GM19455 (cell line): ENCODE results near the gene ZBTB26.
"Not testable (repeated sequence)": the region's sequence is repeated elsewhere in the genome, so short reads cannot be mapped to it uniquely, and the experiment has no call there.

ENCODE experiments used
- ATAC-seq: cut with Tn5 transposase; IDR thresholded peaks from one replicate; pipeline ENCODE4 v1.9.1; 2021; ENCODE audit not compliant: unreplicated experiment

The ZBTB26 gene

DNA sequence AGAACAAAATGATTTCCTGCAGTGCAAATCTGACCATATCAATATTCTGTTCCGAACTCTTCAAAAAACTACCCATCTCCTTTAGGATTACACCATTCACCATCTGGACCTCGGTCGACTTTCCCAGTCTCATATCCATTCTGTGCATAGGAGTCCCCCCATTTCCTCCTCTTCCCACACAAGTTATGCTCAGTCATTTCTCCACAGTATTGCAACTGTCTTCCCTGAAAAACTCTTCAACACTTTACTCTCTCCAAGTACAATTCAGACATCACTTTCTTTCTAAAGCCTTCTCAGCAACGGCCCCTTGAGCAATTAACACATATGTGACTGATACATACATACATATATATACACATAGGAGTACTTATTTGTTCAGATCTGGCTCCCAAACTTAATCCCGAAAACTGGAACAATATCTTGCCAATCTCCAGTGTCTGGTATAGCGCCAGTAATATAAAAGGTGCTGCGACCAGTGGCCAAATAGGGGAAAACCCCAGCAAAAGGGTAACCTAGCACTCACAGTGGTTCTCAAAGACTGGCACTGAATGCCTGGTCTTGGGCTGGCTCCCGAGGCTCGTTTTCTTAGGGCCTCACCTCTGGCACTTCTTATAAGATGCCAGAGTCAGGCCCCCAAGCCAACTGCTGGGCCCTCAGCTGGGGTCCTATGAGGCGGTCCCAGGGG, 629 bp downstream of the ZBTB26 start:
- peak; percentile 22 for ATAC-seq

DNA sequence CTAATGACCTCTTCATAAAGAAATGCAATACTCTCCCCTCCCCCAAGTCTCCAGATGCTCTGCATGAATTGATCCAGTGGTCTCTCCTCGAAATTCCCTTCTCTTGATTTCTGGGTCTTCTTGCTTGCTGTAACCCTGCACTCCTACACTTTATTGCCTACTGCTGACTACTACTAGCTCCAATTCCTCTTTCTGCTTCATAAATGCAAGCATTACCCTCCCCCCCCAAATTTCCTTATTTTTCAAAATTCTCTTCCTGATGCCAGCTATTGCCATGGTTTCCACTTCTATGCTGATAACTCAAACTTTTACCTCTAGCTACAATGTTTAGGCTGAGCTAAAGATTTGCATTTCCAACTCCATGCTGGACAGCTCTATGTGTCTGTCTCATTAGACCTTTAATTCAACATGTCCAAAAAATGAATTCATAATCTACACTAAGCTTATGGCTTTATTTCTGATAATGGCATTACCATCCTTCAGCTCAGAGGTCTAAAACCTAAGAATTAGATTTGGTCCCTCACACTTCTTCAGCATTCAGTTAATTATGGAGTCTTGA, 1.4 kb downstream of the ZBTB26 start:
- no peak for ATAC-seq

DNA sequence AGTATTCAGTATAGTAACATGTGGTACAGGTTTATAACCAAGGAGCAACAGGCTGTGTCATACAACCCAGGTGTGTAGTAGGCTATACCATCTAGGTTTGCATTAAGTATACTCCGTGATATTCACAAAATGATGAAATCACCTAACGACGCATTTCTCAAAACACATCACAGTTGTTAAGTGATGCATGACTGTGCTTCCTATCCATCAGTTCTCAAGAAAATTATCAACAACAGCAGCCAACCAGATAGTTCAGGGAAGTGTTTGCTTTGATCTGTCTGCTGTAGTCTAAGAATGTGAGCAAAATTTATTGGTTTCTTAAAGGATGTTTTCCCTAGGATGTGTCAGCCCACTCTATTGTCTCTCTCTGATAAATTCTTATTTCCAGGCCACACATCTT, 7.4 kb downstream of the ZBTB26 start:
- ATAC-seq: no peak

DNA sequence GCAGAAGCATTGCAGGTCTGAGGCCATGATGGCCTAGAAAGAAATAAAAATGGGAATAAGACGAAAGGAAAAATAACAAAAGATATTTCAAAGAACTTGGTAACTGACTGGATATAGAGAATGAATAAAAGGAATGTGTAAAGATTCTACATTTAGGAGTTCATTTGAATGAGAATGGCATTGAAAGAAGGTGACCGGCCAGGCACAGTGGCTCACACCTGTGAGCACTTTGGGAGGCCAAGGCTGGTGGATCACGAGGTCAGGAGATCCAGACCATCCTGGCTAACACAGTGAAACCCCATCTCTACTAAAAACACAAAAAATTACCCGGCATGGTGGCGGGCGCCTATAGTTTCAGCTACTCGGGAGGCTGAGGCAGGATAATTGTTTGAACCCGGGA, 8.6 kb downstream of the ZBTB26 start:
- no peak for ATAC-seq

DNA sequence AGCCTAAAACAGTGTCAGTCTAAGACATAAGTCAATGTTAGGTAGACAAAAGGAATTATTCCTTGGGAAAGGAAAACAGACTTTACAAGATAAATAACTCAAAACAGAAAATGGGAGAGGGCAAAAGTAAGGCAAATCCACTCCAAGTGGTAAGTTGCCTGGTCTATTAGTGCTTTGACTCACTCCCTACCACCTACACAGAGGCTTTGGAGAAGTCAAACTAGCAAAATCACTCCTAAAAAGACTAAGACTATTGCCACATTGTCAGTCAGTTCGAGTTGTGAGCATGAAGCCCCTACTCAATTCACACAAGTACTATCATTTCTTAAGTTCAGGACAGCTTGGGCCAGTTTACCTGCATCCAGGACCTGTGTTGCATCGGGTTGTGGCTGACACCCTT, 13.0 kb downstream of the ZBTB26 start:
- ATAC-seq: no peak

DNA sequence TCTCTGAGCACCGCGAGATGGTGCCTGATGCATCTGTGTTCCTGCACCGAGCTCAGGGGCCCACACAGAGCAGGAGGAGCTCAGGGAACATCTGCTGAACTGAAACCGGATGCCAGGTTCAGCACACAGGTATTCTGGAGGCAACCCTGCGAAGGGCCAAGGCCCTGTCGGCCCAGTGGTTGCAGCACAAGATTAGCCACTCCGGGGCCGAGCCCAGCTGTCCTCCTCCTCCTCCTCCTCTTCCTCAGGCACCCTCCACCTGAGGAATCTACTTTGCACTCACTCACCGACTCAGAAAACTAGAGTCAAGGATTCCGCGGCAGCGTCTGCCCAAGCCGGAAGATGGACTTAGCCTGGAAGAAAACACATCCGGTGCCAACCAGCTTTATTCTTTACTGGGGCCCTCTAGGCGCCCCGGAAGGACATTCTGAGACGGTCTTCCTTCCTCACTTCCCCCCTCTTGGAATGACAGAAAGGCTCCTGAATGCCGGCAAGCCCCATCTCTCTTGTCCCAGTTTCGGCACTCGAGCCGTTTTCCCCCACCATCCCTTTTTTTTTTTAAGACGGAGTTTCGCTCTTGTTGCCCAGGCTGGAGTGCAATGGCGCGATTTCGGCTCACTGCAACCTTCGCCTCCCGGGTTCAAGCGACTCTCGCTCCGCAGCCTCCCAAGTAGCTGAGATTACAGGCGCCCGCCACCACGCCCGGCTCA, 18.2 kb downstream of the ZBTB26 start, which contains the start of gene ZBTB6:
Gene ZBTB6, minus strand, starts transcription at position 360 of the 710 bp plus-strand sequence. CDS start 1,251 bp downstream, outside the sequence.
- peak; percentile 95 for ATAC-seq

DNA sequence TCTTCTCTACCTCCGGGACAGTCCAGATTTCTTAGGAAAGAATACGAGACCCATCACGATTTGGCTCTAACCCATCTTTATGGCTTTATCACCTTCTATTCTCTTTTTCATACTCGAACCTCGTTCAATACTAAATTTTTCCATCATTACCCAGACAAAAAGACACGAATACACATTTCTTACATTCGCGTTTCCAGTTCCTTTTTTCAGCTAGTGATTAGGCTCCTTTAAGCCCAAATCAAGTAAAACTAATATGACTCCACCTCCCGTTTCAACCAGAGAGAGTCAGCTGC, 18.7 kb downstream of the ZBTB26 start:
- no peak for ATAC-seq

DNA sequence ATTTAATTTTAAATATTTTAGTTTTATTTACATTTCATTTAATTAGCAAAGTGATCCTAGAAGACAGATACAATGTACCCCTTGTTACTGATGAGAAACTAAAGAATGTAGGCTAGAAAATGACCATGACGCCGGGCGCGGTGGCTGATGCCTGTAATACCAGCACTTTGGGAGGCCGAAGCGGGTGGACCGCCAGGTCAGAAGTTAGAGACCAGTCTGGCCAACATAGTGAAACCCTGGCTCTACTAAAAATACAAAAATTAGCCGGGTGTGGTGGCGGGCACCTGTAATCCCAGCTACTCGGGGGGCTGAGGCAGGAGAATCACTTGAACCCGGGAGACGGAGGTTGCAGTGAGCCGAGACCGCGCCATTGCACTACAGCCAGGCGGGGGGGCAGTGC, 25.2 kb downstream of the ZBTB26 start:
- ATAC-seq: not testable (repeated sequence)

DNA sequence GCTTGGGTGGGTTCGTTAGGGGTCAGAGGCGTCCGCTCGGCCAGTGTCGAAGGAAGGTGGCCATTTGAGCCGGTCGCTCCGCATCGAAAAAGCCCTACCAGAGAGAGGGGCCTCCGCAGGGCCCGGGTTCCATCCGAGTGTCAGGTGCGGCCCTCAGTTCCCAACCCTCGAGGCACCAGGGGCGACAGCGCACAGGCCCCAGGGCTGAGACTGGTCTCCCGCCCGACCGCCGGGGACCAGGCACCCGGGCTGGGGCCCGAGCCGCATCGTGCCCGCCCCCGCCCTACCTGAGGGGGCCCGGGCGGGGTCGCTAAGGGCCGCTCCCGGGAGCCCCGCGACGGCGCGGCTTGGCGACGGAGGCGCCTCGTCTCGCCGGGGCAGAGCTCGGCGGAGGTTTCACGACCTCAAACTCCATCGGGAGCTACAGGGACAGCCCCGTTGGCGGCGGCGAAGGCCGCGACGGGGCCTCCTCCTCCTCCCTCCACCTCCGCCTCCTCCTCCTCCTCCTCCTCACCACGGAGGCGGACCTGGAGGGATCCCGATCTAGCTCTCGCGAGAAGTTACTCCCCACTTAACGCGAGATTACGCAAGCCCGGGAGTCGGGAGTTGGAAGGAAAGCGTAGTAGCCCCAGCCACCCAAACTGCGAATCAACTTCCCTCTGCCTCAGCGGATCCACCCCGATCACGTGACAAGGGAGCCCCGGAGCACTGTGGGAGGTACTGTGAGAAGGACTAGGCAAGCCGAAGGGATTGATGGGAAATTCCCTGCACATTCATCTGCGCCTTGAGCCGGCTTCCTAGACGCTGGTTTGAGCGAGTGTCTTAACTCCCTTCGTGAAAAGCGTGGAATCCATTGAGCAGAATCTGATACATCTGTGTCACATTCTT, 26.2 kb downstream of the ZBTB26 start, which contains the start of gene RC3H2:
Gene RC3H2, minus strand, starts transcription at position 537 of the 888 bp plus-strand sequence. CDS start 7,850 bp downstream, outside the sequence.
- peak; percentile 80 for ATAC-seq

DNA sequence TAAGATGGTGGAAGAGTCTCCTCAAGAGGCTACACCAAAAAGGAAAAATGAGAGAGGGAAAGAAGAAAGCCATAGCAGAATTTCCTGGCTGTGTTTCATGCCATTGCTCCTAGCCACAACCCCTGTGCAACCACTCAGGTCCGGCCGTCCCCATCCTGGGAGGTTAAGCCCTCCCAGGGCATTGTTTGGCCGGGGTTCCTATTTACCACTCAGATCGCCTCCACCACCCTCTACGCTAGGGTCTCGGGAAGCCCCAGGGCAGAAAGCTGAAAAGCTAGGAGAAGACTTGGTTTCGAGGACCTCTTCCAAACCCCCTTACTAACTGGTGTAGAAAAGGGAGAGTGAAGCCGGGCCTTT, 26.9 kb downstream of the ZBTB26 start:
- ATAC-seq: peak; percentile 23

DNA sequence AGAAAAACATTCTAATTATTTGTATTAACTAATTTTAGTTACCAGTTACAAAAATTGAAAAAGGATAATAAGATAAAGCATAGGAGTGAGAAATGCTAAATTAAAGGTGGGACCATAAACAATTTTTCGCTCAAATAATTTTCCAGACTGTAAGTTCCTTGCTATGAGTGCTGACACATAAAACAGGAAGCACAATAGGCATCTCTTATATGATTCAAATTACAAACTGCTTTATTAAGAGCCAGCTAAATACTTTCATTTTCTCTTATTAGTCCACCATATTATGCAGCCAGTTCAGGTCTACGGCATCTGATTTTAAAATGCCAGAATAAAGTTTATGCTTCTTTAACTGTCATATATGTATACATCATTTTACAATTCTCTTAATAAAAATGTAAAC, 30.5 kb downstream of the ZBTB26 start:
- no peak for ATAC-seq

DNA sequence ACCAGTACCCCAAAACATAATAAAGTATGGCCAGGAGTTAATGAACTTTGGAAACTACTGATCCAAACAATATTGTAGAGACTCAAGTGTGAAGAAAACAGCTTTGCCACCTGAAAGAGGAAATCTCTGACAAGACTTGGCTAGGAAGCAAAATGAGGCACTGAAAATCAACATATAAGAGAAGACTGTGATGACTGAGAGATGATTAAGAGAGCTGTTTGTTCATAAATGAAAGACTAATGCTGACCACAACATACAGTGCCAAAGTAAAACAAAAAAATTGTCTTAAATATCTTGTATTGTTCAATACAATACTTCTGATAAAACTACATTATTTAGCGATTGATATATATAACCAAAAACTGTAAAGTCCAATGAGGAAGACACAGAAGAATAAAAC, 33.3 kb downstream of the ZBTB26 start:
- no peak for ATAC-seq

DNA sequence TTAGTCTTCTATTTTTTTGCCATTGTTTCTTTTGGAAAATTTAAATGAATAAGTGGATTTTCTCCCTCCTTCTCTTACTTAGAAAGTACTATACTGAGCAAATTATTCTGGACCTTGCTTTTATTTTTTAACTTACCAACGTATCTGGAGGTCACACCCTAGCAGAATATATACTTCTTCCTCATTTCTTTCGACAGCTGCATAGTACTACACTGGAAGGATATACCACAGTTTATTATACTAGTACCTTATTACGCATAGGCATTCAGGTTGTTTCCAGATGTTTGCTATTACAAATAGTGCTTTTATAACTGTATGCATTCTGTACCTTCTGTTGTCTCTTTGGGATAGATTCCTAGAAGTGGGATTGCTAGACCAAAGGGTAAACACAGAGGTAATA, 42.8 kb downstream of the ZBTB26 start:
- no peak for ATAC-seq

DNA sequence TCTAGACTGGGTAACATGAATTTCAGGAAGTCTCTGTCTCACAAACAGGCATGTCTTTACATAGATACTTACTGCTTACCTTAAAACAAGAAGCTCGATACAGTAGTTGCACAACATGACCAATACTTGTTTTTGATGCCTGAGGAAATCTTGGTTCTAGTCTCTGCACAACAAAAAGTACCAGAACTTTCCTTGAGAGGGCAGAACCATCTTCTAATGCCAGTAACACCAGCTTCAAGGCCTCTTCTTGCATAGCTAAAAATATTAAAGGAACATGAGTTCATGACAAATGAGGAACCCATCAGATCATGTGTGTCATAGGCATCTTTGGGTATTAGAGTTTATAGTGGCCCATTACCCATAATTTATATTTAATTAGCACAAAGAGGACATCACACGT, 48.2 kb downstream of the ZBTB26 start:
- ATAC-seq: no peak

DNA sequence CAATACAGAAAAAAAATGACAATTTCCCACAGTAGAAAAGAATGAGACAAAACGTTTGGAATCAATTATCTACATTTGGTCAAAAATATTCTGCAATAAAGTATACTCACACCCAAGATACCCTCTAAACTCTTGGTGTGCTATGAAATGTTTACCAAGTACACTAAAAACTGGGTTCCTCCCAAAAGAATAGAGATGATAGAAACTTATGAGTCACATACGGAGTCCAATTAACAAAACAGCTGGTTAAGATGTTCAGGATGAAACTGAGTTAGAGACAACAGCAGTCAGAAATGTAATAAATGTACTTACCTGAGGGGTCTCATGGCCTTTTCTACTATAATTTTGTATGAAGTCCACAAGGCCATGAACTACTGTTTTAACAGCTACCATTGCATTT, 51.9 kb downstream of the ZBTB26 start:
- ATAC-seq: no peak

DNA sequence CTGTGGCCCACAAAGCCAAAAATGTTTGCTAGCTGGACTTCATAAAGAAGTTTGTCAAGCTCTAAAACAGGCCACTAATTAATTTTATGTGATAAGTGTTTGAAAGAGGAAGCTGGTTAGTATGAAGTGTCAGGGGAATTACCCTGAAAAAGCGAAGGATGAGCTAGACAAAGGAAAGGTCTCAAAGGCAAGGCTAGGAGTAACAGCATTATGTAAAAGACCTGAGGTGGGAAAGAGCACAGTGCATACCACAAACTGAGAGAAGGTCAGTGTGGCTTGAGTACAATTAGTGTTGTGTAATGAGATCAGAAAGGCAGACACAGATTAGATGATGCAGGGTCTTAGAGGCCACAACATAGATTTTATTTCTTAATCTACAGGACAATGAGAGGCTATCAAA, 55.8 kb downstream of the ZBTB26 start:
- no peak for ATAC-seq

DNA sequence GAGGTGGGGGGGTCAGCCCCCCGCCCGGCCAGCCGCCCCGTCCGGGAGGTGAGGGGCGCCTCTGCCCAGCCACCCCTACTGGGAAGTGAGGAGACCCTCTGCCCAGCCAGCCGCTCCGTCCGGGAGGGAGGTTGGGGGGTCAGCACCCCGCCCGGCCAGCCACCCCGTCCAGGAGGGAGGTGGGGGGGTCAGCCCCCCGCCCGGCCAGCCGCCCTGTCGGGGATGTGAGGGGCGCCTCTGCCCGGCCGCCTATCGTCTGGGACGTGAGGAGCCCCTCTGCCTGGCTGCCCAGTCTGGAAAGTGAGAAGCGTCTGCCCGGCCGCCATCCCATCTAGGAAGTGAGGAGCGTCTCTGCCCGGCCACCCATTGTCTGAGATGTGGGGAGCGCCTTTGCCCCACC, 64.0 kb downstream of the ZBTB26 start:
- ATAC-seq: not testable (repeated sequence)

DNA sequence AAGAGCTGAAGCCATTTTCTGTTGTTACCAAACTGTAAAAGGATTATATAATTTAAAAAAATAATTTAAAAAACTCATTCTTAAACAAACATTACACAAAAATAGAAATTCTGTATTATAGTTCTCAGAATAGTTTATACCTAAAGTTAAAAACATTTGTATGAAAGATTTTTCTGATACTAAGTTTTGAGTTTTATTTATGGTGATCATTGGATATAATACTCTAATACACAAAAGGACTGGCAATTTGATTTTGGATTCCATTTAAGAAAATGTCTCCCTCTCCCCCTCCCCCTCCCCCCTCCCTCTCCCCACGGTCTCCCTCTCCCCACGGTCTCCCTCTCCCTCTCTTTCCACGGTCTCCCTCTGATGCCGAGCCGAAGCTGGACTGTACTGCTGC, 65.2 kb downstream of the ZBTB26 start:
- ATAC-seq: no peak
